ENCODE measurements around the gene MEF2D. TPM values are rescaled to one million over a fixed set of nuclear protein-coding genes. Genes with fewer than 3 reads are reported as not detected.
A peak's percentile ranks its signal among the peaks of the same experiment; 100 is the strongest.

MEF2D gene
- total RNA-seq, 1 donor from 2014 or later = 60.8 TPM

DNA sequence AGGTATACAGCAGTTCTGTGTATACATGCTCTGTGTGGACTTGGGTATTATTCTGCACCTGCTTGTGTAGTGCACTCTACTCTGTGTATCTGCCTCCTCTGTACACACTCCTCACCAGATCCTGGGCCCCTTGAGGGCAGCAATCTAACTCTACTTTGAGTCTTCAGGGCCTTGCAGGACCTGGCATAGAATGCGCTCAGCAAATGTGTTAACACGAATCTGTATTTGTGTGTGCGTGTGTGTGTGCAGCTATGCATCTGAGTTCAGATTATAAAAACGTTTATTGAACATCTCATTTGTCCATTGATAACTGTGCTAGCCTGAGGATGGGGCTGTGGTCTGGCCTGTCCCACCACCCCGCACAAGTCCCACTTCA, 3.9 kb upstream of the MEF2D start:
- H3K4me1 ChIP-seq = peaks cover 60% of the 10 kb centered on the region
- intact Hi-C loops (cut with DNase I) = no loop called here
- no peak for DNase-seq
- no peak for ATAC-seq
- H3K9me3 ChIP-seq = no peaks in the 10 kb centered on the region
- H3K4me3 ChIP-seq = peak overlapping the region; percentile 43
- H3K36me3 ChIP-seq = no peaks in the 10 kb centered on the region
- TF ChIP-seq, protein P1, sequence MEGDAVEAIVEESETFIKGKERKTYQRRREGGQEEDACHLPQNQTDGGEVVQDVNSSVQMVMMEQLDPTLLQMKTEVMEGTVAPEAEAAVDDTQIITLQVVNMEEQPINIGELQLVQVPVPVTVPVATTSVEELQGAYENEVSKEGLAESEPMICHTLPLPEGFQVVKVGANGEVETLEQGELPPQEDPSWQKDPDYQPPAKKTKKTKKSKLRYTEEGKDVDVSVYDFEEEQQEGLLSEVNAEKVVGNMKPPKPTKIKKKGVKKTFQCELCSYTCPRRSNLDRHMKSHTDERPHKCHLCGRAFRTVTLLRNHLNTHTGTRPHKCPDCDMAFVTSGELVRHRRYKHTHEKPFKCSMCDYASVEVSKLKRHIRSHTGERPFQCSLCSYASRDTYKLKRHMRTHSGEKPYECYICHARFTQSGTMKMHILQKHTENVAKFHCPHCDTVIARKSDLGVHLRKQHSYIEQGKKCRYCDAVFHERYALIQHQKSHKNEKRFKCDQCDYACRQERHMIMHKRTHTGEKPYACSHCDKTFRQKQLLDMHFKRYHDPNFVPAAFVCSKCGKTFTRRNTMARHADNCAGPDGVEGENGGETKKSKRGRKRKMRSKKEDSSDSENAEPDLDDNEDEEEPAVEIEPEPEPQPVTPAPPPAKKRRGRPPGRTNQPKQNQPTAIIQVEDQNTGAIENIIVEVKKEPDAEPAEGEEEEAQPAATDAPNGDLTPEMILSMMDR (IDR thresholded peaks at IDR 0.05) = no peak
- H3K27ac ChIP-seq = peak overlapping the region; percentile 100
- no peaks in the 10 kb centered on the region for H3K27me3 ChIP-seq

DNA sequence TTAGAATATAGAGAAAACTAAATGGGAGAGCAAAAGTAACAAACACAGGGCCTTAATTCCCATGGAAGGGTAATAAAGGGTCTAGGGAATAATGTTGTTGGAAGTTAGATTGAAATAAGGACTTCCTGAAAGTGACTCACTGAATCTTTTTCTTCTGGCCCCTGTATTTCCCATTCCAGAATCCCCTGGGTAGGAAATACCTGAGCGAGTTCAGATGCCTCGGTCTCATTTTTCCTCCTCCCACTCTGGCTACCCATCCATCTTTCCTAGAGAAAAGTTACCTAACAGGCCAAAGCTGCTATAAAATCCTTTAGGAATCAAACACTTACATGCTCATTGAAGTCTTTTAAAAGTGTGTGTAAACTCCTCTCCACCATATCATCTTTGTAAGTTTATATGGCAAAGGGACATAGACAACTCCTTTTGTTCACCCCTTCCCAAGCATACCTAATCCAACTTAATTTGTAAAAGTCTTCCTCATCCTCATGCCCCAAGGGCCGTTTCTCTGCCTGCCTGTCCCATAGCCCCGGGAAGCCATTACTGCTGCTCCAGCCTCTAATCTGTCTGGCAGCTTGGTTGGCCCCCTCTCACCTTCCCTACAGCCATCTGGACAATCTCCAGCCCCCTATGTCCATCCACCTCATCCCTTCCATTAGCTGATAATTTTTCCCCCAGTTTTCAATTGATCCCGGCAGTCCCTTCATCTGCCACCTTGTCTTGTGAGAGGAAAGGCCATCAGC, 3.3 kb upstream of the MEF2D start:
- ATAC-seq (no peak), DNase-seq (peak; percentile 12)
- H3K9me3 ChIP-seq = no peaks in the 10 kb centered on the region
- TF ChIP-seq, protein P1 (IDR thresholded peaks at IDR 0.05) = no peak
- H3K4me1 ChIP-seq = peaks cover 56% of the 10 kb centered on the region
- no peaks in the 10 kb centered on the region for H3K36me3 ChIP-seq
- H3K27me3 ChIP-seq = no peaks in the 10 kb centered on the region
- peak overlapping the region; percentile 100 for H3K27ac ChIP-seq
- no peak overlapping the region for H3K4me3 ChIP-seq
- intact Hi-C loops (cut with DNase I) = no loop called here

DNA sequence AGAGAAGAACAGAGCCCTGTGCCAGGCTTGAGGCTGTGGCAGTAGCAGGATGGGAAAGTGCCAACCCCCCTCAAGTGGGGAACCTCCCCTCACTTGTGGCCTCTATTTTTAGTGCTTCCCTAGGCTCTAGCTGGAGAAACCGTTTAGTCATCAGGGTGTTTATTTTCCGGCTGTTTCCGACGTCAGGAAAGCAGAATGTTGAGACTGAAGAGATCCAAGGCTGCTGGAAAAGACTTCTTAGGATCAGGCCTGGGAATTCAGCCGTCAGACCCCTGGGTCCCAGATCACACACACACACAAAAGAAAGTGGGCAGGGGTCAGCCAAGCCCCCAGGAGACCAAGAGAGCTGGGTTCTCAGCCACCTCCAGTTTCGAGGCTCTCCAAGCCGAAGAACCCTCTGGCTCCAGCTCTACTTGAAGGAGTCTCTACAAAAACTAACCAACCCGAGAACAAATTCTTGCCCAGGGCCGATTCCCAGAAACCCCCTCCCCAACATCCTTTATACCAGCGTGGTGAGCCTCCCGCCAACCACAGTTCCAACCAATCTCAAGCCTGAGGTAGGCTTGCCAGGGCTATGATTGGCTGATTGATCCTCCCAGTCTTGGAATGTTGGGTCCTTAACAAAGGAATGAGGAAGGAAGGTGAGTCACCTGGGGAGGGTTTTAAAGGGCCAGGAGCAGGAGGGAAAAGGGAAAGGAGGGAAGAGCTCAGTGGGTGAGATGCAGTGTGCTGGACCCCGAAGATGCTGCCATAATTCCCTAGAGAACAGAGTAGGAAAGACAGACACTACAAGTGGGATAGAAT, 2.5 kb upstream of the MEF2D start:
- no peaks in the 10 kb centered on the region for H3K27me3 ChIP-seq
- peak; percentile 86 for DNase-seq
- peak; percentile 20 for ATAC-seq
- intact Hi-C loops (cut with DNase I) = no loop called here
- H3K4me1 ChIP-seq = peaks cover 56% of the 10 kb centered on the region
- H3K36me3 ChIP-seq = no peaks in the 10 kb centered on the region
- no peaks in the 10 kb centered on the region for H3K9me3 ChIP-seq
- H3K27ac ChIP-seq = peak overlapping the region; percentile 100
- peak overlapping the region; percentile 34 for H3K4me3 ChIP-seq
- TF ChIP-seq, protein P1 (IDR thresholded peaks at IDR 0.05) = no peak

GRCh38 chr1:156502391-156502893, 1.9 kb upstream of the MEF2D start:
- TF ChIP-seq, protein P1 (IDR thresholded peaks at IDR 0.05) = no peak
- ATAC-seq = no peak
- no peaks in the 10 kb centered on the region for H3K36me3 ChIP-seq
- peak overlapping the region; percentile 100 for H3K27ac ChIP-seq
- no peaks in the 10 kb centered on the region for H3K9me3 ChIP-seq
- H3K27me3 ChIP-seq = no peaks in the 10 kb centered on the region
- intact Hi-C loops (cut with DNase I) = no loop called here
- peaks cover 56% of the 10 kb centered on the region for H3K4me1 ChIP-seq
- no peak for DNase-seq
- no peak overlapping the region for H3K4me3 ChIP-seq

GRCh38 chr1:156500793-156501506, 375 bp upstream of the MEF2D start:
- Histone ChIP-seq H3K27ac (peak overlapping the region; percentile 100), H3K4me3 (peak overlapping the region; percentile 94), H3K36me3 (no peaks in the 10 kb centered on the region), H3K9me3 (no peaks in the 10 kb centered on the region), H3K4me1 (peaks cover 69% of the 10 kb centered on the region), H3K27me3 (no peaks in the 10 kb centered on the region)
- intact Hi-C loops (cut with DNase I) = no loop called here
- DNase-seq = peak; percentile 97
- TF ChIP-seq, protein P1 (IDR thresholded peaks at IDR 0.05) = peak; percentile 59
- ATAC-seq = peak; percentile 90
